Measurements from ENCODE around the gene RNF115. TPM values are rescaled to one million over a fixed set of nuclear protein-coding genes. Genes with fewer than 3 reads are reported as not detected.

Gene RNF115
- total RNA-seq, 1 experiment from 2014 or later, result 15.2 TPM

DNA sequence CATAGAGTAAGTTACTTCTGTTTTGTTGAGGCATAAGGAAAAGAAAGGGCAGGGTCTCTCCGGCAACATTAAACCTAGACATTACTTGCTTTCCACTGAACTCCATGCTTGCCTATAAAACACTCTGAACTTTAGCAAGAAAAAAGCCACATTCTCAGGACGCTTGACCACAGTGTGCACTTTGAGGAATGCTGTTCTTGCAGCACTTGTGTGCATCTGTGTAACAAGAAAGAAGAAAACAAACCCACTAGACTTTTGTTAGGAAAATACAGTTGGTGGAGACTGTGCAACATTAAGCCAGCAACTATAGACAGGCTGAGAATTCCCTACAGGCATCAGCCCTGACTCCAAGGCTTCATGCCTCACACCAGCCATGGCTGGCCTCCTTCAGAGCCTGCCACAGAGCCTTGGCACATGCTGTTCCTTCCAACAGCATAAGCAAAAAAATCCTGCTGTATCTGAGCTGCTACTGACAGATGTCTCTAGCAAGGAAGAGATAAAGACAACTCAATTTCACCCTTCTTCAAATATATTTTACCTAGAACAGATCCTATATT is 122.5 kb downstream of the RNF115 start:
- intact Hi-C loops (cut with micrococcal nuclease), result no loop called here
- H3K79me2 ChIP-seq (ENCODE audit: low read length), result no peaks in the 10 kb centered on the region
- no peaks in the 10 kb centered on the region for H4K20me1 ChIP-seq (ENCODE audit: low read length)
- H3K27ac ChIP-seq (ENCODE audit: low read length), result no peak overlapping the region
- H3F3A ChIP-seq (ENCODE audit: low read length, unreplicated experiment), result no peaks in the 10 kb centered on the region
- H3K9me2 ChIP-seq (replicated peaks; ENCODE audit: low read length), result no peaks in the 10 kb centered on the region
- CTCF ChIA-PET, result no interaction called here
- no peaks in the 10 kb centered on the region for H3K27me3 ChIP-seq (ENCODE audit: low read length)
- DNase-seq (no peak), ATAC-seq (no peak)
- H3K9ac ChIP-seq (ENCODE audit: low read length), result no peak overlapping the region
- no peak for TF ChIP-seq CTCF (conservative IDR thresholded peaks at IDR 0.05; ENCODE audit: low read depth, low read length)
- TF ChIP-seq EZH2phosphoT487 (IDR thresholded peaks at IDR 0.05; ENCODE audit: borderline replicate concordance, low read length), result no peak
- TF ChIP-seq EZH2 (IDR thresholded peaks at IDR 0.05; ENCODE audit: low read length, unreplicated experiment), result no peak
- BruUV-seq (replicated peaks), result no TSS peak
- POLR2A ChIA-PET (ENCODE audit: unreplicated experiment), result no interaction called here
- no peak overlapping the region for H2AFZ ChIP-seq (ENCODE audit: low read length)
- H3K4me1 ChIP-seq (ENCODE audit: insufficient read depth, low read length), result peaks cover 11% of the 10 kb centered on the region
- no peak overlapping the region for H3K4me3 ChIP-seq (ENCODE audit: low read length)
- H3K9me3 ChIP-seq (ENCODE audit: low read length), result no peaks in the 10 kb centered on the region
- no peak overlapping the region for H3K4me2 ChIP-seq (ENCODE audit: low read length)
- H3K36me3 ChIP-seq (ENCODE audit: low read depth, low read length), result no peaks in the 10 kb centered on the region

DNA sequence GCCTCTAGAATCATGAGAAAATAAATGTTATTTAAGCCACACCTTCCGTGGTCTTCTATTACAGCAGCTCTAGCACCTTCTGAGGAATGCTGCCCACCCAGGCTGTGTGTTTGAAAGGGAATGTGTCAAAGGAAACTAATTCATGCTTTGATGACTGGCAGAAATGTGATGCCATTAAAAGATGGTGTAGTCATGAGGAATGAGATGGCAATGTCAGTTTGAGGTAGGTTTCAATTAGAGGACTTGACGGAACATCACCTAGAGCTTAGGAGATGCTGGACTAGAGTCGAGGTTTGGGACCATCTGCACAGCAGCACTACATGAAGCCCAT is 127.3 kb downstream of the RNF115 start:
- Histone ChIP-seq H3K79me2 (ENCODE audit: low read length) (no peaks in the 10 kb centered on the region), H4K20me1 (ENCODE audit: low read length) (no peaks in the 10 kb centered on the region), H3K27me3 (ENCODE audit: low read length) (no peaks in the 10 kb centered on the region), H3K27ac (ENCODE audit: low read length) (no peak overlapping the region), H3K9ac (ENCODE audit: low read length) (no peak overlapping the region), H3K36me3 (ENCODE audit: low read depth, low read length) (no peaks in the 10 kb centered on the region), H3F3A (ENCODE audit: low read length, unreplicated experiment) (no peaks in the 10 kb centered on the region), H3K9me3 (ENCODE audit: low read length) (no peaks in the 10 kb centered on the region), H2AFZ (ENCODE audit: low read length) (no peak overlapping the region), H3K4me3 (ENCODE audit: low read length) (no peak overlapping the region), H3K4me2 (ENCODE audit: low read length) (no peak overlapping the region), H3K4me1 (ENCODE audit: insufficient read depth, low read length) (no peaks in the 10 kb centered on the region), H3K9me2 (replicated peaks; ENCODE audit: low read length) (no peaks in the 10 kb centered on the region)
- CTCF ChIA-PET, result no interaction called here
- ATAC-seq, result no peak
- DNase-seq, result no peak
- no peak for TF ChIP-seq CTCF (conservative IDR thresholded peaks at IDR 0.05; ENCODE audit: low read depth, low read length)
- TF ChIP-seq EZH2phosphoT487 (IDR thresholded peaks at IDR 0.05; ENCODE audit: borderline replicate concordance, low read length), result no peak
- TF ChIP-seq EZH2 (IDR thresholded peaks at IDR 0.05; ENCODE audit: low read length, unreplicated experiment), result no peak
- intact Hi-C loops (cut with micrococcal nuclease), result no loop called here
- no TSS peak for BruUV-seq (replicated peaks)
- POLR2A ChIA-PET (ENCODE audit: unreplicated experiment), result no interaction called here

GRCh38 chr1:145695821-145696629 is 127.9 kb downstream of the RNF115 start:
- BruUV-seq (replicated peaks), result no TSS peak
- Histone ChIP-seq H3K79me2 (ENCODE audit: low read length) (no peaks in the 10 kb centered on the region), H3F3A (ENCODE audit: low read length, unreplicated experiment) (no peaks in the 10 kb centered on the region), H3K9ac (ENCODE audit: low read length) (no peak overlapping the region), H3K36me3 (ENCODE audit: low read depth, low read length) (no peaks in the 10 kb centered on the region), H3K4me3 (ENCODE audit: low read length) (no peak overlapping the region), H3K4me1 (ENCODE audit: insufficient read depth, low read length) (peaks cover 5% of the 10 kb centered on the region), H3K27ac (ENCODE audit: low read length) (no peak overlapping the region), H3K27me3 (ENCODE audit: low read length) (no peaks in the 10 kb centered on the region), H4K20me1 (ENCODE audit: low read length) (no peaks in the 10 kb centered on the region), H3K9me3 (ENCODE audit: low read length) (no peaks in the 10 kb centered on the region), H3K4me2 (ENCODE audit: low read length) (no peak overlapping the region), H3K9me2 (replicated peaks; ENCODE audit: low read length) (no peaks in the 10 kb centered on the region), H2AFZ (ENCODE audit: low read length) (no peak overlapping the region)
- no peak for TF ChIP-seq EZH2 (IDR thresholded peaks at IDR 0.05; ENCODE audit: low read length, unreplicated experiment)
- TF ChIP-seq EZH2phosphoT487 (IDR thresholded peaks at IDR 0.05; ENCODE audit: borderline replicate concordance, low read length), result no peak
- TF ChIP-seq CTCF (conservative IDR thresholded peaks at IDR 0.05; ENCODE audit: low read depth, low read length), result no peak
- POLR2A ChIA-PET (ENCODE audit: unreplicated experiment), result no interaction called here
- DNase-seq (no peak), ATAC-seq (no peak)
- CTCF ChIA-PET, result no interaction called here
- intact Hi-C loops (cut with micrococcal nuclease), result no loop called here

All from PC-3 (cell line).